HG02981 (cell line): Measurements from ENCODE around the gene METTL6.
"Not testable (repeated sequence)": the region's sequence is repeated elsewhere in the genome, so short reads cannot be mapped to it uniquely, and the experiment has no call there.

Experiments used
- ATAC-seq: cut with Tn5 transposase; IDR thresholded peaks from one replicate; pipeline ENCODE4 v1.9.1; 2021; ENCODE audit warnings: mild to moderate bottlenecking, moderate library complexity; ENCODE audit not compliant: unreplicated experiment

METTL6 gene, protein sequence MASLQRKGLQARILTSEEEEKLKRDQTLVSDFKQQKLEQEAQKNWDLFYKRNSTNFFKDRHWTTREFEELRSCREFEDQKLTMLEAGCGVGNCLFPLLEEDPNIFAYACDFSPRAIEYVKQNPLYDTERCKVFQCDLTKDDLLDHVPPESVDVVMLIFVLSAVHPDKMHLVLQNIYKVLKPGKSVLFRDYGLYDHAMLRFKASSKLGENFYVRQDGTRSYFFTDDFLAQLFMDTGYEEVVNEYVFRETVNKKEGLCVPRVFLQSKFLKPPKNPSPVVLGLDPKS

DNA sequence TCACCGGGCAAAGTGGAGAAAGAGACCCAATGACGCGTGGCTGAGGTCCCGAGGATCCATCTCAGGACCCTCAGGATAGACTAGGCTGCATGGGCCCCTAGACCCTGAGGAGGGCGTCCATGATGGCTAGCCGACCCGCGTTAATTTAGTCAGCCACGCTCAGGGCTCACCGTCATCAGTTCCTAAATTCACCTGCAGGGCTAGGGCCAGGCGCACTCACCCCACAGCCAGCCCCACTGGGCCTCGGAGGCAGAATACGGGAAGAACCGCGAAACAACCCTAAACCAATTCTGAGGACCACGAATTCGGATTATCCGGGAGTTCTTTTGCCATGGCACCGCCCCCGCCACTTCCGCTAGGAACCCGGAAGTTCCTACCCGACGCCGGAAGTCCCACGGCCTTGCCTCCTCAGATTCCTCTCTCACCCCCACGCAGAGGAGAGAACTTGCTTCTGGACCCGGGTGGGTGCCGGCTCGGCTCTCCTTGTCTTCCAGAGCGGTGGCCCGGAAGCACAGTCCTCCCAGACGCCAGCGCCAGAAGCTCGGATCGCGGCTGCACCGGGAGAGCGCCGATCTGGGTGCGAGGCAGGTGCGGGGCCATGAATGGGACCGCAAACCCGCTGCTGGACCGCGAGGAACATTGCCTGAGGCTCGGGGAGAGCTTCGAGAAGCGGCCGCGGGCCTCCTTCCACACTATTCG lies at the start of gene METTL6, which contains the start of gene EAF1:
Gene METTL6 (minus strand): TSS at position 363 of the 699 bp plus-strand sequence. CDS start 1,033 bp downstream, outside the sequence.
Gene EAF1 (plus strand): TSS at position 417 of the 699 bp plus-strand sequence. CDS start 182 bp downstream, at position 599.
- ATAC-seq, result peak; percentile 73

DNA sequence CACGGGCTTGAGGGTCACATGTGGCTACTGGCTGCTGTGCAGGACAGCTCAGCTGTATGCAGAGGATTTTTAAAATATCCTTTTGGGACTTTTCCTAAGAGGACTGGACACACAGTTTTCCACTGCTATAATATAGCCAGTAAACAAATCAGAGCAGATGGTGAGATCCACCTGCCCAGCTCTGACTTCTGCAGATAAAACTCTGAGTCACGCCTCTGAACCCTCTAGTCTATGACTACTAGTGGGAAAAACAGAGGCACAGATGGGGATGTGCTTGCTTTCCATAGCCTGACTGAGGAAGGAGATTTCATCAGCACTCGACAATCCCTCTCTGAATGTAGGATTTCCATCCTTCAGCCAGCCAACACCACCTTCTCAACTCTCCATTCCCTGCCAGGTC lies 49.0 kb upstream of the METTL6 start:
- ATAC-seq, result no peak

DNA sequence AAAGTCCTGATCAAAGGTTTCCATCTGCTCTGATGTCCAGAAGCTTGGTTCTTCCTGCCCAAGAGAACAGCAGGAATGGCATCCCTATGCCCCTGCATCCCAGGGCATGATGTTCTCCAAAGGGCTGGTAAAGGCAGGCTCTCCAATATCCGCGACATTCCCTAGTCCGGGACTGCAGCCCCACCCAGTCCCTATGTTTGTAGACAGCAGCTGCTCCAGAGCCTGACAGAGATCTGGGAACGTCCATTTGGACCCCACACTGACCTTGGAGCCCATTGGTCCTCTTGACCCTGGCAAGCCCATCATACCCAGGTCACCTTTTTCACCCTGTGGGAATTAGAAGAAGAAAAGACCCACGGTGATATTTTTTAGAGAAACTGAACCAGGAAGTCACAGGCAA lies 47.8 kb upstream of the METTL6 start:
- ATAC-seq, result no peak

DNA sequence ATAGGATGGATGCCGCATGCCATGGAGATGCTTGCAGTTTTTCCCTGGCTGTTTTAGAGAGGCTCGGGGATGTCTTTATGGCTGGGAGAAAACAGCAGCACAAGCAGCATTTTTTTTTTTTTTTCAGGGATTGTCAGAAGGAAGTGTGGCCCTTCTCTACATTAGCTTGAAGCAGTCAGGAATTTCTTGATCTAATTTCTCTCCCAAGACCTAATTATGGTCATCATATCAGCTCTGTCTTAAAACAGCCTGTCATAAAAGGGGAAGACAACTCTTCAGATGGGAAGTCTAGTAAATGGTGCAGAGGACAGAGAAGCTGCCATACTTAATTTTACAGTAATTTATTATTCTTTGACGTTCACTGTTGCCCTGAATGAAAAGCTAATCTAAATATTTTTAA lies 44.5 kb upstream of the METTL6 start:
- no peak for ATAC-seq

DNA sequence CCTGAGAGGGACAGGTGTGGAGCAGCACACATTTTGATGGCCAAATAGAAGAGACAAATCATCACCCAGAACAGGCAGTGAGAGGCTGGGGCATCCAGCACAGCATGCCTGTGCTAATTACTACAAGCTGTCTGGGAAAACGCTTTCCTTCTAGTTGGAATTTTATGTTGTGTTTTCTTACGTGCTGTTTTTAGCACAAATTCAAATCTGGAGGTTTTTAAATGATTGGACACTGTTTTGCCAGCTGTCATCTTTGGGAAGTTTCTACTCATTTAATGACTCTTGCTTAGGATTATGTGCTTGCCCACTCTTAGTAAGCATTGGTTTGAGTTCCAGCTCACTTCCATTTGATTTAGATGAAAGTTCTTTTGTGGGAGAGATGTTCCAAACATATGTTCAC lies 43.5 kb upstream of the METTL6 start:
- ATAC-seq, result no peak

DNA sequence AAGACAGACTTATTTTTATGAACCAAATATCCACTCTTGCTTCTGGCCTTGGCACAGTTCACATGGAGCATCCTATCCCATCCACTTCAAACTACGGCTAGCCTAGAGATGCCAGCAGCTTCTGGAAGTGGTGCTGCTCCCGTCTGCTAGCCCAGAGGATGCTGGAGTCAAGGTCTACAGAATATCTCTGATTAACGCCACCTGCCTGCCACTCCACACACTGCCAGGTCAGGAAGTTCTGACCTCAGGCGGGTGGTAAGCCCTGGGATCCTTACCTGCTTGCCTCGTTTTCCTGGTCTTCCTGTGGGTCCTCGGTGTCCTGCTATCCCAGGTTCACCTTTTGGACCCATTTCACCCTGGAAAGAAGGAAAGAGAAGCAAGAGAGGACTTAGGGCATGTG lies 42.9 kb upstream of the METTL6 start:
- ATAC-seq, result no peak

DNA sequence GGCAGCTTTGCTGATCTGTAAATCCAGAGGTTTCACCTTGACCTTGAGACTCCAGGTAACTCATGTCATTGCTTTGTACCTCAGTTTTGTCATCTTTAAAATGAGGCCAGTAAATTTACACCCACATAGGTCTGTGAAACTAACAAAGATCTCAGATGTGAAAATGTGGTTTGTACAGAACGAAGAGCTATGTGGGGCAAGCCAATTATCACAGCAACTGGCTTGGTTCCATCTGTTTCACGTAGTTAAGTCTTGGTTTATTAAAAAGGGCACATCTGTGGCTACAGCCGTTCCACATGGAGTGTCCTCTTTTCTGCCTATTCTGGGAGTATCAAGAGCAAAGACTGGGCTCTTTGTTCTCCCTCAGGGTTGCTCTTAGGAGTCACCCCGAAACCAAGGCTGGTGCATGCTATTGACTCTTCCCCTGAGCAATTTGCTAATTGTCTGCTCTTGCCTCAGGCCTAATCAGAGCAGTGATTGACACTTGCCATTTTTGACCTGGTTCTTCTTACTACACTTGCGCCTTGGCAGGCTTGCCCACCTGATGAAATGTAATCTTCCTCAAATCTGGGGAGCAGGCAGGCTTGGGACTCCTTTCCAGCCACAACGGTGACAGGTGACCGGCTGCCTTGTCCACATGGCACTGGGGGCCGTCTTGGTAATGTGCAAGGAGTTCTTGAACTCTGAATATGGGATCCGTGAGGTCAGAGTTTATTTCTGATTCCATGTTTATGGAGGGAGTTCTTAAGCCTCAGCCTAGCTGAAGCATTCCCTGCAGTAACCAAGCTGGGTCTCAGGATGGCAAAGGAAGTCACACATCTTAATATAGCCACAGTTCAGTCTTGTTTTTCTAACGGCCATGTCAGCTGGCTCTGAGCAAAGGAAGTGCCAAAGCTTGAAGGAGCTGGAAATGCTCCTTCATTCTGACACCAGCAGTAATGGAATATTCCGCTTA lies 40.2 kb upstream of the METTL6 start:
- no peak for ATAC-seq

DNA sequence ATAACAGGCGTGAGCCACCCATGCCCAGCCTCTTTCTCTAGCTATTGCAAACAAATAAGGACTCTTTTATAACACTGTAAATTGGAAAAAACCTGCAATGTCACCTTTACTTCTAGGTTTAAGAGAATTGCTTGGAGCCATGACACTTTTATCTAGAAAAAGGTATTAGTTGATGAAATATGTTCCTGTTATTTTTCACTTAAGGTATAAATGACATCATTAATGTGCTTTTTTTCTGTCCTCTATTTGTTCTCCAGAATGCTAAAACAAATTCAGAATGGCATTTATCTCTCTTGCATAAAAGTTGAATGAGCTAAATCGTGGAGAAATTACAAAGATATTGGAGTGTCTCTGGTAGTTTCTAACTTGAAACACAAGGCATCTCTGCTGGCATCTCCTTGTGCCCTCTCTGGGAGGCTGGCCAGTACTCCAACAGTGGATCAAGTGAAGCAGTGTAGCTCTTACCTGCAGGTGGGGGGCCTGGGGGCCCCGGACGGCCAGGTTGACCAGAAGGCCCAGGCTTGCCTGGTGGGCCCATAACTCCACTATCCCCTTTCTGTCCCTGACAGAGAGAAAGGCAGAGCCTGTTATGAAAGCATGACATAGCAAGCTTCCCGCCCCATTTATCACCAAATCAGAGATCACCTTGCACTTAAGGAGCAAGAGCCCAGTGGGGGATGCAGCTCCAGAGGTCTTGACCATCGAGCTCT lies 38.7 kb upstream of the METTL6 start:
- no peak for ATAC-seq

DNA sequence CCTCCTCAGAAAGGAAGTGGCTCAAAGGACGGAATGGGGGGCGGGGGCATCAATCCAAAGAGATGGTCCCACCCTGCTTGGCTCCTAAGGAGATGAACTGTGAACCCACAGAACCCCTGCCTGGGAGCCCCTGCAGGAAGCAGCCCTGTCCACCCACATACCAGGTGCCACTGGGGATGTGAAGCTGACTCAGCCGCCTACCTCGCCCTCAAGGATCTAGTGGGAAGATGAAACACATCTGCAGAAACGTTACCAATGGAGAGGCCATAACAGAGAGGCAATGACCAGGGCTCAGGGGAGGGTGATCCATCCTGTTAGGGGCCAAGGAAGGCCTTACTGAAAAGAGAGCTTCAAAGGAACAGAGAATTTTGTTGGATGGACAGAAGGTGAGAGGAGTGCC lies 35.1 kb upstream of the METTL6 start:
- no peak for ATAC-seq

DNA sequence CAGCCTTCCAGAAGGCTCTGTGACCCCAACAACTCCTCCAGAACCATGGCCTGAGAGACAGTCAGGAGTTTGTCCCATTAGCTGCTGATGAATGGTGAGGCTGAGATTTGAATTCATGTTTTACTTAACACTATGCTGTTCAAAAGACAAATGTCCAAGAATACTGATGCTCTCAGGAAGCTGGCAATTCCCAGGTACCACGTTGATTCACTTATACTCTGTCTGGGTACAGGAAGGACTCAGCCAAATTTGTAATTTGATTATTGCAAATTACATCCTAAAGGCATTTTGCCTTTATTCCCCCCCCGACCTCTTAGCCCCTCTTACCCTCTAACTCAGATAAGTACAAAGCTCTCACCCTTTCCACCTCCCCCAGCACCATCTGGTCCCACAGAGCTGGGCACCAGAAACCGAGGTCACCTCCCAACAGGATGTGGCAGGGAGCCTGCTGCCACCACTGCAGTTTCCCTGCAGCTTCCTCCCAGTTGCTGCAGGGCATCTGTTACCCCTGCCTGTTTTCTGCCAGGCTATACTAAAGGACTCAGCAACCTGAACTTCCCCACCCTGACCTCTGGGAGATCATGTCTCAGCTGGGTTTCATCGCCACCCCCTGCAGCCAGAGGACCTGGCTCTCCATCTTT lies 33.7 kb upstream of the METTL6 start:
- ATAC-seq, result no peak

DNA sequence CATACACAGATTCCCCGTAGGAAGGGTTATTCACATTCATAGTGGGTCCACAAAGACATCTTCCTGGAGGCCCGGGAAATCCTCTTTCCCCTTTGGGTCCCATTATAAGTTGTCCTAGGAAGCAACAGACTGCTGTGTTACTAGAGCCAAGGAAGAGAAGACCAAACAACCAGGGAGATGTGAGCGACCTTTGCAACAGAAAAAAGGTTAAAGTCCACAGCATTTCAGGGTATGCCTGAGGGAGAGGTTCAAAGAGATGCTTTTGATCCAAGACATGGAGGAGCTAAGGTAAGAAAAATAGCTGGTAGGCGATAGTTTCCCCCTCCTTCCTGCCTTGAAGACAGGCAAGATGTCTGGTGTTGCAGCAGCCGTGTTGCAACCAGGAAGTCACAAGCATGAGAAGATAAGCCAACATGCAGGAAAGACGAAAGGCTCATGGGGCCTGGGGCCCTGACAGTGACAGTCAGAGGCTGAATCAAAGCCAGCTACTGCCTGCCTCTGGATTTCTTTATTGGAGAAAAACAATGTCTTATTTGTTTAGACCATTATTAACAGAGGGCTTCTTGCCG lies 31.0 kb upstream of the METTL6 start:
- no peak for ATAC-seq

DNA sequence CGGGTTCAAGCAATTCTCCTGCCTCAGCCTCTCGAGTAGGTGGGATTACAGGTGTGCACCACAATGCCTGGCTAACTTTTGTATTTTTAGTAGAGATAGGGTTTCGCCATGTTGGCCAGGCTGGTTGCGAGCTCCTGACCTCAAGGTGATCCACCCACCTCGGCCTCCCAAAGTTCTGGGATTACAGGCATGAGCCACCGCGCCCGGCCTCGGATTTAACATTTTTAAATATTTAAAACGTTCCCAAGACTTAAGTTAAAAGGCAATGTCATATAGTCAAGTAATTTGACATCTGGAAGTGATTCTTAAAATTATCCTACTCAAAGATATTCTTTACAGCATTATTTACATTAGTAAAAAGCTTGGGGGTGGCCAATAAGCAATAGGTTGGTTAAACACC lies 29.6 kb upstream of the METTL6 start:
- not testable (repeated sequence) for ATAC-seq

DNA sequence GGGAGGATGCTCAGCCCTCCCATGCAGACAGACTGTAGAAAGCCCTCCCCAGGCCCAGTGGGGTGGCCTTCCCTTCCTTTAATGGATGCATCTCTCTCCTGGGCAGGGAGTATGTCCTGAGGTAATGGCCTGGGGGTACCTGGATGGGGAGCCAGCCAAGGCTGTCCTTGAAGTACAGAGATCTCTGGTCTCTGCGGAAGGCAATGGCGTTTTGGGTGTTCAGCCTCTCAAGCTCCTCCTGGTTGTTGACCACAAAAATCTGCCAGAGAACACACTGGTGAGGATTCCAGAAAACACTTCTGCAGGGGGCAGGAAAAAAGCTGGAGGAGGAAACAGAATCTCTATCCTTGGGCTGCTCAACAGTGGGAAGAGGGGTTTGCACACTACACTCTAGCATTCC lies 29.0 kb upstream of the METTL6 start:
- no peak for ATAC-seq

DNA sequence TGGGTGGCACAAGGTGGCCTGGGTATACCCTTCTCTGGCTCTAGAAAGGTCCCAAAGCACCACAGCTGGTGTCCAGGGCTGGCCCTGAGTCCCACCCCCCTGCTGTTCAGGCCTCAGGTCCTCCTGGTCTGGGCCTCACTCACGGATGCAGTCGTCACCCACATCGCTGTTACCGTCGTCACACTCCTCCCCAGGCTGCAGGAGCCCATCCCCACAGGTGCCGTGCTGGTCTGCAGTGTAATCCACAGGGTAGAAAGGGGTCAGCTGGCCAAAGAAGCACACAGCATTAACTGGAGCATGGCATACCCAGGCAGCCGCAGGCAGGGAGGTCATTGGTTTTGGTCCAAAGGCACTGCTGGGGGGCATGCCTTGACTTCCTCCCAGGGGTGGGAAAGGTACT lies 28.4 kb upstream of the METTL6 start:
- no peak for ATAC-seq

DNA sequence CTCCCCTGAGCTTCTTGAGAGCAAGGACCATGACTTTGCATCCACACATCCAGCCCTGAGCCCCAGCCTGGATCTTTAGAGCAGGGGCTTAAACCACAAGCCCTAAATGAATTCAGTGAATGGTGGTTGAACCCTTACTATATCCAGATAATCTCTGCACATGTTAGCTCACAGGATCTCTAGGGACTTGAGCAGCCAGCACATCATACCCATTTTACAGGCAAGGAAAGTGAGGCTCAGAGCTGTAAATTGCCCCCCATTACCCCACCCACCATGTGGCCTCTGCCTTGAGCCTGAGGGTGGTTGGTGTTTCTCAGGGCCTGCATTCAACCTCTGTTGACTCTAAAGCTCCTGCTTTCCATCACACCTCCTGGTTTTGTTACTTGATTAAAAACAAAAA lies 27.6 kb upstream of the METTL6 start:
- no peak for ATAC-seq

DNA sequence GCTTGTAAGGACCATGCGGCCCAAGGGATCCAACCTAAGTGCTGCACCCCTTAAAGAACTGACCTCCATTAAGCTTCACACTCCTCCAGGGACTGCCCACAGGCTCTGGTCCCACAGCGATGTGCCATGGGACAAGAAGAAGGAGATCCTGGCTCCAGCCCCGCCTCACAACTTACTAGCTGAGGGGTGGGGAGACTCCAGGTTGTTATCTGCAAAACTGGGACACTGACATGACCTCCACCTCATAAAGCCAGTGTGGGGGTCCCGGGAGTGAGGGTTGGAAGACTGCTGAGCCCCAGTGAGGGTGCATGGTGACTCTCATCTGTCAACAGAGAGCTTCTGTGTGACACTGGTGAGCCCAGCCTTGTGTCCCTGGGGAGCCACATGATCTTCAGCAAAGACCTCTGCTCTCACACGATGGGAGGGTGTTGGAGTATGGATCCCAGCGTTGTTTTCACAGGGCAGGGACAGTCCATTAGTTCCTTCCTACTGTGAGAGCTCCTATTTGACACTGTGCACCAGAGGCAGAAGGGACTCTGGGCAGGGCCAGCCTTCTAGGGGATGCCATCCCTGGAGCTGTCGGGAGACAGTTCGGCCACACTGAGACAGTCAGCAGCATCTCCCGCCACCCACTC lies 26.8 kb upstream of the METTL6 start:
- no peak for ATAC-seq

DNA sequence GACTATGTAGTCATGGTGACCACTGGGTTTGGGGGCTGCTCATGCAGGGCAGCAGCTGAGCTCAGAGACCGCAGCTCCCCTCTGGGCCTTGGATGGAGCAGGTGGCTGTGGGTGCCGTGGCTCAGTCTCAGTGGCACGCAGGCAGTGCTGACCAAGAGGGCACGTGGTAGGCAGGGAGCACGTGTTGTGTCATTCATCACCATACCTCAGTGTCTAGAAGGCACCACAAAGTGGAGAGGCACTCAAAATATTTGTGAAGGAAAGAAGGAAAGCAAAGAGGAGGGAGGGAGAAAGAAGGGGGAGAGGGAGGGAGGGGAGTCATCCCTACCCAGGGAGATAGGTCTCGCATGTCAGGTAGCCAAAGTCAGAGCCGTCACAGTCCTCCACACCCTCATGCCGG lies 26.2 kb upstream of the METTL6 start:
- ATAC-seq, result no peak

DNA sequence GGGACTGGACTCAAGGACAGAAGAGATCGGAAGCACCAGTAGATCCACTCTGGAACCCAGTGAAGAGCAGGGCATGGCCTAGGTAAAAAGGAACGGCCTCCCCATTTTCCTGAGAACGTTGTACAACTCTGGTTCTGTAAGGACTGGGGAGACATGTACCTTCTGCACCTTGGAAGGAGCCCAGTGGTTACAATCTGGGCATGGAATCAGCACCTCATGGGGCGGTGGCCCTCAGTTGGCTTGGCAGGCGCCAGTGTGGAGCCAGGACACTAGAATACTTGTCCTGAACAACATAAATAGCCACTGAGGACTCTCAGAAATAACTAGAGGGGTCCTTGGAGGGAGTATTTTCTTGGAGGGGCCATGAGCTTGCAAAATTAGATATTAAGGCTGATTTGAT lies 25.6 kb upstream of the METTL6 start:
- no peak for ATAC-seq

DNA sequence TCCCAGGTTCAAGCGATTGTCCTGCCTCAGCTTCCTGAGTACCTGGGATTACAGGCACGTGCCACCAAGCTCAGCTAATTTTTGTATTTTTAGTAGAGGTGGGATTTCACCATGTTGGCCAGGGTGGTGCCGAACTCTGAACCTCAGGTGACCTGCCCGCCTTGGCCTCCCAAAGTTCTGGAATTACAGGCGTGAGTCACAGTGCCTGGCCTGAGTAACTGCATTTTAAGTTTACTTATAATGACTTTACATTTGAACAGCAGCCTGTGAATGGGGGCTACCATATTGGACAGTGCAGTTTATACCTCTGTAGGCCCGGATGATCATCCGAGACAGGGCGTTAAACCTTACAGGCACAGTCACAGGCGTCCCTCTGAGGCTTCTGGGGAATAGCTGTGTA lies 24.8 kb upstream of the METTL6 start:
- ATAC-seq, result no peak
